Endodermal cell (in vitro differentiated cells): ENCODE data around the gene EDC4. TPM values are rescaled to one million over a fixed set of nuclear protein-coding genes. Genes with fewer than 3 reads are reported as not detected.

ENCODE experiments used
- DNase-seq: peaks from one replicate; pipeline ENCODE4 v3.0.0-alpha.2; 2017
- H3K27ac ChIP-seq: 2 replicates; pipeline ENCODE4 v1.5.1; 2013; ENCODE audit warnings: mild to moderate bottlenecking, low read depth, low read length, moderate library complexity
- H3K27me3 ChIP-seq: 2 replicates; pipeline ENCODE4 v1.6.1; 2013; ENCODE audit warnings: mild to moderate bottlenecking, low read length, moderate library complexity; ENCODE audit not compliant: insufficient read depth, control insufficient read depth, poor library complexity, severe bottlenecking
- H3K36me3 ChIP-seq: 2 replicates; pipeline ENCODE4 v1.7.0; 2013; ENCODE audit warnings: mild to moderate bottlenecking, low read length, moderate library complexity; ENCODE audit not compliant: control insufficient read depth, insufficient read depth
- H3K4me1 ChIP-seq: one replicate; pipeline ENCODE4 v1.7.0; 2013; ENCODE audit warnings: low read length; ENCODE audit not compliant: control insufficient read depth, insufficient read depth
- H3K4me3 ChIP-seq: 2 replicates; pipeline ENCODE4 v1.5.1; 2013; ENCODE audit warnings: mild to moderate bottlenecking, low read length, moderate library complexity
- H3K9ac ChIP-seq: 2 replicates; pipeline ENCODE4 v1.6.1; 2013; ENCODE audit warnings: mild to moderate bottlenecking, low read length, moderate library complexity; ENCODE audit not compliant: poor library complexity, severe bottlenecking; ENCODE audit errors: extremely low read depth
- H3K9me3 ChIP-seq: 2 replicates; pipeline ENCODE4 v1.6.1; 2013; ENCODE audit warnings: mild to moderate bottlenecking, low read length, moderate library complexity; ENCODE audit not compliant: control insufficient read depth
- H3K27ac Mint-ChIP-seq: 2 replicates; pipeline ENCODE4 v1.8.0; 2020; ENCODE audit warnings: mixed read lengths
- H3K27me3 Mint-ChIP-seq: 2 replicates; pipeline ENCODE4 v1.8.0; 2021; ENCODE audit warnings: mild to moderate bottlenecking, mixed read lengths; ENCODE audit not compliant: insufficient read depth
- H3K36me3 Mint-ChIP-seq: 2 replicates; pipeline ENCODE4 v1.8.0; 2020; ENCODE audit warnings: low read depth, mixed read lengths
- H3K4me1 Mint-ChIP-seq: 2 replicates; pipeline ENCODE4 v1.8.0; 2020; ENCODE audit warnings: mixed read lengths
- H3K4me3 Mint-ChIP-seq: 2 replicates; pipeline ENCODE4 v1.8.0; 2020; ENCODE audit warnings: mild to moderate bottlenecking, moderate library complexity, mixed read lengths
- H3K9me3 Mint-ChIP-seq: 2 replicates; pipeline ENCODE4 v1.8.0; 2020; ENCODE audit warnings: mild to moderate bottlenecking, mixed read lengths
- WGBS, 2 experiments: methylation state at CpG; one replicate each; pipeline versions ENCODE4 v1.1.5 to v1.1.7; 2013; ENCODE audit warnings: missing lambda C conversion rate in 2 of 2, mixed read lengths in 1 of 2; ENCODE audit not compliant: insufficient coverage in 1 of 2, insufficient read length in 1 of 2; 5-methylcytosine and 5-hydroxymethylcytosine counted together
- total RNA-seq, 2 donors: library from RNA; stranded (reverse); fragmentation: NEBNext Ultra II Directional in 1 of 2; extraction: Animal tissue kit (Norgen Biotek cat#: 25700) in 1 of 2; gene quantifications; 2 replicates in 1 of 2; 3 replicates in 1 of 2; pipeline ENCODE4 v1.2.1, GENCODE V29; 2021
- TF ChIP-seq, protein P1 (sequence below): fragments of 200-600 bp; sonication (generic); conservative IDR thresholded peaks from 2 replicates; pipeline ENCODE4 v1.5.0; 2021; ENCODE audit warnings: antibody characterized with exemption, mild to moderate bottlenecking

Gene EDC4
- total RNA-seq, 2 donors from 2014 or later = 69.2 to 74.3 TPM

DNA sequence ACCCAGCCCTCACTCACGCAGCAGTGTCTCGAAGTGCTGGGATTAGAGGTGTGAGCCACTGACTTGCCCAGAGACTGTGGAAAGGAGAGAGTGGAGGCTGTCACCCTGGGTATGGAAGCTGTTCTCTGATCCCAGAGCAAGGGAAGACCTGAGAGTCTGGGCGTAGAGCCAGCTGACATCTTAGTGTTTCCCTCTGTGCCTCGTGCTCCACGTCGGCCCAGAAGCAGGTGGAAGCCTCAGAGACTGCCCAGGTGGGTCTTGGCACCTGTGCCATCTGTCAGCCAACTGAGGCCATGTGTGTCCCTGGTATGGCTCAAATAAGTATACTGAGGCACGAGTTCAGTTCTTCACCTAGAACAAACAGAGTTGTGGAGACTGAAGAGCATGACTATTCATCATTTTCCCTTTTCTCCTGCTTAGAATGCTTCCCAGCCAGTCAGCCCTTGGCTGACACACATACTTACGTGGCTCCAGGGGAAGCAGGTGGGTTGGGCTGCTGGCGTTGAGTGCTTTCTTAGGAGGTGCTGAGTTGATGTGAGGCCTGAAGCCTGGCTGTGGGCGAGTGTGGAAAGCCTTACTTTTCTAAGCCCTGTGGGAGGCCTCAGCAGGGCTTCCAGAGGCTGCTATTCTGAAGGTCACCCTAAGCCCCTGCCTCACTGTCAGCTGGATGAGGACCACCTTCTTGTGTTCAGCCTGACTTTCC lies 50.7 kb downstream of the EDC4 start:
- no peak overlapping the region for H3K9ac ChIP-seq
- Mint-ChIP-seq H3K27me3 (no peaks in the 10 kb centered on the region), H3K4me3 (no peak overlapping the region), H3K36me3 (peaks cover 12% of the 10 kb centered on the region), H3K27ac (no peak overlapping the region), H3K4me1 (peaks cover 14% of the 10 kb centered on the region), H3K9me3 (no peaks in the 10 kb centered on the region)
- DNase-seq = no peak
- peaks cover under 1% of the 10 kb centered on the region for H3K36me3 ChIP-seq
- no peaks in the 10 kb centered on the region for H3K4me1 ChIP-seq
- TF ChIP-seq, protein P1, sequence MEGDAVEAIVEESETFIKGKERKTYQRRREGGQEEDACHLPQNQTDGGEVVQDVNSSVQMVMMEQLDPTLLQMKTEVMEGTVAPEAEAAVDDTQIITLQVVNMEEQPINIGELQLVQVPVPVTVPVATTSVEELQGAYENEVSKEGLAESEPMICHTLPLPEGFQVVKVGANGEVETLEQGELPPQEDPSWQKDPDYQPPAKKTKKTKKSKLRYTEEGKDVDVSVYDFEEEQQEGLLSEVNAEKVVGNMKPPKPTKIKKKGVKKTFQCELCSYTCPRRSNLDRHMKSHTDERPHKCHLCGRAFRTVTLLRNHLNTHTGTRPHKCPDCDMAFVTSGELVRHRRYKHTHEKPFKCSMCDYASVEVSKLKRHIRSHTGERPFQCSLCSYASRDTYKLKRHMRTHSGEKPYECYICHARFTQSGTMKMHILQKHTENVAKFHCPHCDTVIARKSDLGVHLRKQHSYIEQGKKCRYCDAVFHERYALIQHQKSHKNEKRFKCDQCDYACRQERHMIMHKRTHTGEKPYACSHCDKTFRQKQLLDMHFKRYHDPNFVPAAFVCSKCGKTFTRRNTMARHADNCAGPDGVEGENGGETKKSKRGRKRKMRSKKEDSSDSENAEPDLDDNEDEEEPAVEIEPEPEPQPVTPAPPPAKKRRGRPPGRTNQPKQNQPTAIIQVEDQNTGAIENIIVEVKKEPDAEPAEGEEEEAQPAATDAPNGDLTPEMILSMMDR = no peak
- H3K27me3 ChIP-seq = no peaks in the 10 kb centered on the region
- H3K27ac ChIP-seq = no peak overlapping the region
- H3K9me3 ChIP-seq = no peaks in the 10 kb centered on the region
- no peak overlapping the region for H3K4me3 ChIP-seq
- WGBS, 2 experiments = 94 to 95% methylated on average over 8 to 10 of the region's 10 CpGs

GRCh38 chr16:67924140-67924906 lies 51.5 kb downstream of the EDC4 start:
- Histone ChIP-seq H3K4me1 (no peaks in the 10 kb centered on the region), H3K27me3 (no peaks in the 10 kb centered on the region), H3K9me3 (no peaks in the 10 kb centered on the region), H3K4me3 (no peak overlapping the region), H3K27ac (no peak overlapping the region), H3K36me3 (peaks cover 8% of the 10 kb centered on the region), H3K9ac (no peak overlapping the region)
- TF ChIP-seq, protein P1 = no peak
- 94 to 99% methylated on average over 6 to 10 of the region's 10 CpGs for WGBS, 2 experiments
- Mint-ChIP-seq H3K4me1 (peaks cover 14% of the 10 kb centered on the region), H3K9me3 (no peaks in the 10 kb centered on the region), H3K27me3 (no peaks in the 10 kb centered on the region), H3K4me3 (no peak overlapping the region), H3K27ac (no peak overlapping the region), H3K36me3 (peaks cover 8% of the 10 kb centered on the region)
- DNase-seq = no peak

DNA sequence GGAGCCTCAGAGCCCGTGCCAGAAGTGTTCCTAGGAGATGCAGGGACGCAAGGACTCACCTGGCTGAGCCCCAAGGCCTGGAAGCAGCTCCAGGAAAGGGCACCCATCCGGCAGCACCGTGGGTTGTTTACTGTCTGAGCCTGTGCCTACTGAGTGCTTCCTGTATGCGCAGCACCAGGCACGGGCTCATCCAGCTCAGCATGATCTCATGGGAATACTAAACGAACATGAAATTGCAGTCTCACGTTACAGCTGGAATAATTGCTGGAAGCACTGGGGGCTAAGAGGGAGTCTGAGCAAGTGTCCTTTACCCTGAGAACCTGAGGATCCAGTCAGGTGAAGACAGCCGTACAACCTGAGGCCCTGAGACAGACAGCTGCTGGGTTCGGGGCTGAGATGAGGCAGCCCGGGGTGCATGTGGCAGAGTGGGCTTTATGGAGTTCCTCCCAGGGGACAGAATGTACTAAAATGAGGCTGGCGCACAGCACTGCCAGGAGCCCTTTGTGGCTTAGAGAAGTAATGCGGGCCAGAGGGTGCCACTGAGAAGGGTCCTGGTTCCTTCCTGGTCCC lies 53.4 kb downstream of the EDC4 start:
- H3K9me3 Mint-ChIP-seq = no peaks in the 10 kb centered on the region
- H3K36me3 Mint-ChIP-seq = peaks cover 9% of the 10 kb centered on the region
- Histone ChIP-seq H3K9me3 (no peaks in the 10 kb centered on the region), H3K27me3 (no peaks in the 10 kb centered on the region), H3K4me3 (no peak overlapping the region), H3K9ac (no peak overlapping the region), H3K36me3 (peaks cover 15% of the 10 kb centered on the region), H3K4me1 (no peaks in the 10 kb centered on the region), H3K27ac (peak overlapping the region; percentile 6)
- H3K4me1 Mint-ChIP-seq = peaks cover 14% of the 10 kb centered on the region
- H3K27me3 Mint-ChIP-seq = no peaks in the 10 kb centered on the region
- H3K27ac Mint-ChIP-seq = peak overlapping the region; percentile 75
- TF ChIP-seq, protein P1 = peak; percentile 54
- no peak overlapping the region for H3K4me3 Mint-ChIP-seq
- WGBS, 2 experiments = 86 to 91% methylated on average over 10 to 13 of the region's 13 CpGs
- DNase-seq = peak; percentile 75
